ENCODE results near the gene FAM200A.
A peak's percentile ranks its signal among the peaks of the same experiment; 100 is the strongest.

FAM200A gene

GRCh38 chr7:99500637-99501009 is 51.3 kb downstream of the FAM200A start:
- no peak for DNase-seq (ENCODE audit: low read depth)
- peak overlapping the region; percentile 94 for H3K4me3 ChIP-seq (ENCODE audit: low read depth, low read length)
- TF ChIP-seq CTCF (IDR thresholded peaks at IDR 0.05; ENCODE audit: control insufficient read depth, extremely low read depth, insufficient read depth), result no peak

- H3K4me3 ChIP-seq (ENCODE audit: low read depth, low read length), result peak within 1 kb of the TSS; percentile 94
- peak; percentile 66 for DNase-seq (ENCODE audit: low read depth)
- TF ChIP-seq CTCF (IDR thresholded peaks at IDR 0.05; ENCODE audit: control insufficient read depth, extremely low read depth, insufficient read depth), result no peak
Measured at GRCh38 chr7:99499721-99500636, 51.9 kb downstream of the FAM200A start, which contains the start of gene ZNF394. TSS of gene ZNF394 (minus strand) at chr7:99500281. CDS start at chr7:99500093, 188 bp downstream.

- peak overlapping the region; percentile 94 for H3K4me3 ChIP-seq (ENCODE audit: low read depth, low read length)
- no peak for TF ChIP-seq CTCF (IDR thresholded peaks at IDR 0.05; ENCODE audit: control insufficient read depth, extremely low read depth, insufficient read depth)
- no peak for DNase-seq (ENCODE audit: low read depth)
Measured at GRCh38 chr7:99499371-99499720, 52.6 kb downstream of the FAM200A start.

GRCh38 chr7:99498546-99498944 is 53.4 kb downstream of the FAM200A start:
- DNase-seq (ENCODE audit: low read depth), result no peak
- no peak for TF ChIP-seq CTCF (IDR thresholded peaks at IDR 0.05; ENCODE audit: control insufficient read depth, extremely low read depth, insufficient read depth)
- peak overlapping the region; percentile 94 for H3K4me3 ChIP-seq (ENCODE audit: low read depth, low read length)

GRCh38 chr7:99497766-99498545 is 54.0 kb downstream of the FAM200A start:
- DNase-seq (ENCODE audit: low read depth), result no peak
- H3K4me3 ChIP-seq (ENCODE audit: low read depth, low read length), result peak overlapping the region; percentile 94
- TF ChIP-seq CTCF (IDR thresholded peaks at IDR 0.05; ENCODE audit: control insufficient read depth, extremely low read depth, insufficient read depth), result no peak

All from LNCaP clone FGC (cell line).